HCT116 (cell line): ENCODE measurements around the gene SALL3.

Source experiments
- CTCF ChIP-seq, 3 experiments: fragments of 200-600 bp in 1 of 3; sonication (generic) in 1 of 3; IDR thresholded peaks in 2 of 3; conservative IDR thresholded peaks in 1 of 3; 2 replicates each; pipeline ENCODE4 v1.5.1; 2012 to 2017; ENCODE audit warnings: low read depth in 2 of 3, low read length in 2 of 3, antibody characterized with exemption in 1 of 3, borderline replicate concordance in 1 of 3, control low read depth in 1 of 3, mild to moderate bottlenecking in 1 of 3, mixed read lengths in 1 of 3, mixed run types in 1 of 3, moderate library complexity in 1 of 3; ENCODE audit not compliant: insufficient read depth in 1 of 3
- JUND ChIP-seq: IDR thresholded peaks from 2 replicates; pipeline ENCODE4 v1.6.1; 2012
- POLR2A ChIP-seq: IDR thresholded peaks from 2 replicates; pipeline ENCODE4 v1.7.0; 2011; ENCODE audit warnings: borderline replicate concordance; ENCODE audit not compliant: insufficient read depth, insufficient read length; ENCODE audit errors: extremely low read depth
- ZNF274 ChIP-seq: fragments of 200-500 bp; sonication (Bioruptor generic); IDR thresholded peaks from 2 replicates; pipeline ENCODE4 v1.6.1; 2014; ENCODE audit warnings: mild to moderate bottlenecking, low read depth, low read length, inconsistent platforms
- TF ChIP-seq, protein P1 (sequence below): IDR thresholded peaks from 2 replicates; pipeline ENCODE4 v1.6.1; 2012
- TF ChIP-seq, protein P2 (sequence below): IDR thresholded peaks from 2 replicates; pipeline ENCODE4 v1.6.1; 2012

- TF ChIP-seq CTCF (IDR thresholded peaks at IDR 0.05 in 2 of 3, conservative IDR thresholded peaks at IDR 0.05 in 1 of 3; ENCODE audit: borderline replicate concordance in 1 of 3, insufficient read depth in 1 of 3, low read depth in 2 of 3, low read length in 2 of 3) (no peak), ZNF274 (no peak), POLR2A (no peak), JUND (no peak)
- TF ChIP-seq, protein P1, sequence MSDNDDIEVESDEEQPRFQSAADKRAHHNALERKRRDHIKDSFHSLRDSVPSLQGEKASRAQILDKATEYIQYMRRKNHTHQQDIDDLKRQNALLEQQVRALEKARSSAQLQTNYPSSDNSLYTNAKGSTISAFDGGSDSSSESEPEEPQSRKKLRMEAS = peak; percentile 25; the same call in 1 of the 2 replicates
- TF ChIP-seq, protein P2, sequence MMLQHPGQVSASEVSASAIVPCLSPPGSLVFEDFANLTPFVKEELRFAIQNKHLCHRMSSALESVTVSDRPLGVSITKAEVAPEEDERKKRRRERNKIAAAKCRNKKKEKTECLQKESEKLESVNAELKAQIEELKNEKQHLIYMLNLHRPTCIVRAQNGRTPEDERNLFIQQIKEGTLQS = no peak
Measured at GRCh38 chr18:78999939-79000338, 20.3 kb downstream of the SALL3 start.
